ENCODE measurements around the gene ARSG. TPM values are rescaled to one million over a fixed set of nuclear protein-coding genes. Genes with fewer than 3 reads are reported as not detected.
"Not testable (repeated sequence)": the region's sequence is repeated elsewhere in the genome, so short reads cannot be mapped to it uniquely, and the experiment has no call there.

The ARSG gene
- total RNA-seq, 4 donors from 2014 or later: 1.4 to 8.2 (median 2.6) TPM

DNA sequence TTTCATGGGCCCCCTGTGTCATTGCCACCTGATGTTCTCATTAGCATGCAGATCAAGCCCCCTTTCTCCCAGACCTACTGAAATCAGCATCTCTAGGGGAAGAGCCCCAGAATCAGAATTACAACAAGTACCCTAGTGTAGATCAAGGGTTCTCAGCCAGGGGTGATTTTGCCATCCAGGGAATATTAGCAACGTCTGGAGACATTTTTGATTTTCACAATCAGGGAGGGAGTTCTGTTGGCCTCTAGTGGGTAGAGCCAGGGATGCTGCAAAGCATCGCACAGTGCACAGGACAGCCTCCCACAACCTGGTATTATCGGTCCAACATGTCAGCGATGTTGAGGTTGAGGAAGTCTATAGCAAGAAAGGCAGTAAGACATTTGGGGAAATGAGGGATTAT lies 36.1 kb upstream of the ARSG start:
- TF ChIP-seq, protein P1, sequence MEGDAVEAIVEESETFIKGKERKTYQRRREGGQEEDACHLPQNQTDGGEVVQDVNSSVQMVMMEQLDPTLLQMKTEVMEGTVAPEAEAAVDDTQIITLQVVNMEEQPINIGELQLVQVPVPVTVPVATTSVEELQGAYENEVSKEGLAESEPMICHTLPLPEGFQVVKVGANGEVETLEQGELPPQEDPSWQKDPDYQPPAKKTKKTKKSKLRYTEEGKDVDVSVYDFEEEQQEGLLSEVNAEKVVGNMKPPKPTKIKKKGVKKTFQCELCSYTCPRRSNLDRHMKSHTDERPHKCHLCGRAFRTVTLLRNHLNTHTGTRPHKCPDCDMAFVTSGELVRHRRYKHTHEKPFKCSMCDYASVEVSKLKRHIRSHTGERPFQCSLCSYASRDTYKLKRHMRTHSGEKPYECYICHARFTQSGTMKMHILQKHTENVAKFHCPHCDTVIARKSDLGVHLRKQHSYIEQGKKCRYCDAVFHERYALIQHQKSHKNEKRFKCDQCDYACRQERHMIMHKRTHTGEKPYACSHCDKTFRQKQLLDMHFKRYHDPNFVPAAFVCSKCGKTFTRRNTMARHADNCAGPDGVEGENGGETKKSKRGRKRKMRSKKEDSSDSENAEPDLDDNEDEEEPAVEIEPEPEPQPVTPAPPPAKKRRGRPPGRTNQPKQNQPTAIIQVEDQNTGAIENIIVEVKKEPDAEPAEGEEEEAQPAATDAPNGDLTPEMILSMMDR (IDR thresholded peaks at IDR 0.05): no peak
- no peak for ATAC-seq (ENCODE audit: low FRiP score)
- no peak for DNase-seq (ENCODE audit: low spot score)

DNA sequence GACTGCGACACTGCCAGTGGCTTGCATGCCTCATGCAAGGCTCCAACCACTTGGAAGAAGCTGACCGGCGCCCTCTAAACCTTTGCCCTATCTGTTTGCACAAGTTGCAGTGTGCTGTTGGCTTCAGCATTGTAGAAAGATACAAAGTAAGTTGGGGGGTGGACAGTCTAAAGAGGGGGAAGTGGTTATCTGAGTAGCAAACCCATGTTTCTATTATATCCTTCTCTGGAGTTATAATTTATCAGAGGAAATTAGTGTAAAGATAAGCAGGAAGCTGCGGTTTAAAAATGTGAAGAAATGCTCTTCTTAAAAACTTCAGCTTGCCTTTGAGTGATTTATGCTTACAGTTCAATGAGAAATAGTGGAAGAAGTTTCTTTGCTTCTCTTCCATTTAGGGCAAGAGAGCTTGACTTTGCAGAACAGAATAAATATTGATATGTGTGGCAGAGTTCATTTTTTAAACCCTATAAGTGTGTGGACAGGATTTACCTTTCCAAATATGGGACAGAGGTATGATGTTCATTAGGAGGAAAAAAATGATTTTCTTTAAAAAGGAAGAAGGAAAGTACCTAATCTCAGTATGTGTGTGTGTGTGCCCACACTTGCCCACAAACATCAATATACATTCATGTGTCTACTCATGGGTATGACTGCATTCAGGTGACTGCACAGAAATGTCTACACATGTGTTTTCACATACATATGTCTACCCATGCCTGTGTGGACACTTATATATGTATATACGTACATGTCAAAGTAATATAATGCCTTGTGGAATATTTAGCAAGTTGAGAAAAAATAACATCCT lies 35.4 kb upstream of the ARSG start:
- TF ChIP-seq, protein P1 (IDR thresholded peaks at IDR 0.05): no peak
- DNase-seq (ENCODE audit: low spot score) (no peak), ATAC-seq (ENCODE audit: low FRiP score) (no peak)

DNA sequence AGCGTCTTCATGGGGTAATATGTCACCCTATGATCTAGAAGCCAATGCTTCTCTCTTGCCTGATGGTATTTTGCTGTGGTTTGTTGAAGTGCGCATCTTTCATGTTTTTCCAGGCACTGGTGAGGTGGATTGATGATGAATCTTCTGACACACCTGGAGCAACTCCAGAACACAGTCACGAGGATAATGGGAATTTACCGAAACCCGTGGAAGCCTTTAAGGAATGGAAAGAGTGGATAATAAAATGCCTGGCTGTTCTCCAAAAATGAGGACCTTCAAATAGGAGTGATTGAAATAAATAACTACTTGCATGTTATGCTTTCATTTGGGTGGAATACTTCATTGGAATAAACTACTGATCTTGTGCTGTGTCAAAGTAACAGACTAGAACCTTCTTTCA lies 34.6 kb upstream of the ARSG start:
- DNase-seq (ENCODE audit: low spot score); ATAC-seq (ENCODE audit: low FRiP score): not testable (repeated sequence)

DNA sequence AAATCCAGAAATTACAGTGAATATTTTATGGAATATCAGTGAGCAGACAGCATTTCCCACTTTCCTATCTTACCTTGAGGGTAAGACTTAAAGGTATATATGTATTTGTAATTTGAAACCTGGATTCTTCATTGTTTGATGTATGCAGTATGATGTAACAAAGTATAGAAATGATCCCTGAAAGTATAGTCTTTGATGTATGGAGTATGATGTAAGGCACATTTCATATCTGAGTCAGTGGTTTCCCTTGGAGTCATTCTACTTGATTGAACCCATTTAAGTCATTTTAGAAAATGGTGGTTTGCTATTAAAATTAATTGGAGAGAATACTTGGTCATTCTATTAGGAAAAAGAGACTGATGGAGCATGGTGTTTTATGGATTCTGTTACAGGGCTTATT lies 33.4 kb upstream of the ARSG start:
- TF ChIP-seq, protein P1 (IDR thresholded peaks at IDR 0.05): no peak
- ATAC-seq (ENCODE audit: low FRiP score) (no peak), DNase-seq (ENCODE audit: low spot score) (no peak)

DNA sequence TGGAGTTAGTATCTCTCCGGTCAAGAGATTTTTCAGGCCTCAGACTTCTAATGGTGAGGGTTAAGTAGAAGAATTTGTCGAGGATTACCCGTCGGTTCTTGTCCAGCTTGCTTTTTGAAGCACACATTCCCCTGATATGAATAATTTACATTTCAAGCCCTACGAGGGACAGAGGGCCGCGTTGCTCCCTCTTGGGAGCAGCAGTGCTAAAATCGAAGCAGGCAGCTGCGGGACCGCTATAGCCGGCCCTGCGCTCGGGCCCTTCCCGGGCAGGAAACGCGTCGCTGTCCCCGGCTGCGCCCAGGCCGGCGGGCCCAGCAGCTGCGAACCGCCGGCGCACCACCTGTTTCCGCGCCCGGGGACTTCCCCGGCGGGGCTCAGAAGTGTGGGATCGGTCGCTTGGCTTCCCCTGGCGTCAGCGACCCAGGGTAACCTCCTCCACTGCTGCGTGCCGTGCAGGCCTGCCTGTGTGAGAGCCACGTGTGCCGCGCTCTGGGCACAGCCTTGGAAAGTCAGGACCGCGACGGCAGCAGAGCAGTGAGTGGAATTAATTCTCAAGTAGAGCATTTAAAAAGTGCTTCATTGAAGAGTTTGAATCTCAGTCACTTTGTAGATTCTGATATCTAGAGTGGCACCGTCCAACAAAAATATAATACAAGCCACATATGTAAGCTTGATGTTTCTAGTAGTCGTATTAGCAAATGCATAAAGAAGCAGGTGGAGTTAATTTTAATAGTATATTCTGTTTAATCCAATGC lies 32.2 kb upstream of the ARSG start:
- peak; percentile 83 for ATAC-seq (ENCODE audit: low FRiP score)
- not testable (repeated sequence) for DNase-seq (ENCODE audit: low spot score)

DNA sequence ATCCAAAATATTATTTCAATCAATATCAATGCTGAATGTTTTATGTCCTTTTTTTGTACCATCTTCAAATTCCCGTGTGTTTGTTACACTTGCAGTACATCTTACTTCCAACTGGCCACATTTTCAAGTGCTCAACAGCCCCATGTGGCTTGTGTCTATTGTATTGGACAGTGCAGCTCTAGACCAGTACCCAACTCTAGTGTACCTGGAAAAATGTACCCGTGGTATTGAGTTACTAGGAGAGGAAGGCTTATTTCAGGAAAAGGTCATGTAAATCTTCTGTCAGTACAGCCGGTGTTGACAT lies 31.7 kb upstream of the ARSG start:
- not testable (repeated sequence) for ATAC-seq (ENCODE audit: low FRiP score); DNase-seq (ENCODE audit: low spot score)

DNA sequence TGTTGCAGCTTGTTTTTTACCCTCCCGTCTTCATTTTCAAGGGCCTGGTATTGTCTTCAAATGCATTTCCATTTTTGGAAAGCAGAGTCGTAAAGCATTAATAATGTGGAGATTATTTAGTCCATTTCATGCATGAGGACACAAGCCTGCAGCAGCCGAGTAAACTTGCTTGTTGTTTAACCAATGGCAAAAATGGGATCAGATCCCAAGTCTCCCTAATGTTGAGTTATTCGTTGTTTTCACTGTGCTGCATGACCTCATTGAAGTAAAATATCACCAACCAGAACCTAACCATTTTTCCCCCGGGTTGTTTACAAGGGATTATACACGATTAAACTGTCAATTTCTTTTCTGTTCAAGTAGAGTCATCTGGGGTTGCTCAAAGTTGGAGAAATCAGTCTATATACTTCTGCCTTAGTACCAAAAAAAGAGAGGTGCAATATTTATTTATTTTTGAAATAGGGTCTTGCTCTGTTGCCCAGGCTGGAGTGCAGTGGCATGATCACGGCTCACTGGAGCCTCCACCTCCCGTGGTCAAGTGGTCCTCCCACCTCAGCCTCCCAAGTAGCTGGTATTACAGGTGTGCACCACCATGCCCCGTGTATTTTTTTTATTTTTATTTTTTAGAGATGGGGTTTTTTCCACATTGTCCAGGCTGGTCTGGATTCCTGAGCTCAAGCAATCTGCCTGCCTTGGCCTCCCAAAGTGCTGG lies 31.1 kb upstream of the ARSG start:
- DNase-seq (ENCODE audit: low spot score) (no peak), ATAC-seq (ENCODE audit: low FRiP score) (no peak)
- TF ChIP-seq, protein P1 (IDR thresholded peaks at IDR 0.05): no peak

DNA sequence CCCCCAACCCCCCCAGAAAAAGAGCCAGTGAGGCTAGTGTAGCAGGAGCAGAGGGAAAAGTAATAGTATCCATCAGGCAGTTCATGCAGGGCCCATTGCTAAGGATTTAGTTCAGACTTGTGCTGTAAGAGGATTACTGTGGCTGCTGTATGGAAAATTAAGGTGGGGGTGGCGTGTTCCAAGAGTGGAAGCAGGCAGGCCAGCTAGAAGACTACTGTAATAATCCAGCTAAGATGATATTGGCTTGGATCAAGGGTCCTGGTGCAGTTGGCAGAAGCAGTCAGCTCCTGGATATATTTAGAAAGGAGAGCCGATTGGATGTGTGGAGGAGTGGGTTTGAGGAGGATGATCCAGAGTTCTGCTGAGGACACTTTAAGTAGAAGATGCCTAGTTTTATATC lies 28.8 kb upstream of the ARSG start:
- ATAC-seq (ENCODE audit: low FRiP score); DNase-seq (ENCODE audit: low spot score): not testable (repeated sequence)

DNA sequence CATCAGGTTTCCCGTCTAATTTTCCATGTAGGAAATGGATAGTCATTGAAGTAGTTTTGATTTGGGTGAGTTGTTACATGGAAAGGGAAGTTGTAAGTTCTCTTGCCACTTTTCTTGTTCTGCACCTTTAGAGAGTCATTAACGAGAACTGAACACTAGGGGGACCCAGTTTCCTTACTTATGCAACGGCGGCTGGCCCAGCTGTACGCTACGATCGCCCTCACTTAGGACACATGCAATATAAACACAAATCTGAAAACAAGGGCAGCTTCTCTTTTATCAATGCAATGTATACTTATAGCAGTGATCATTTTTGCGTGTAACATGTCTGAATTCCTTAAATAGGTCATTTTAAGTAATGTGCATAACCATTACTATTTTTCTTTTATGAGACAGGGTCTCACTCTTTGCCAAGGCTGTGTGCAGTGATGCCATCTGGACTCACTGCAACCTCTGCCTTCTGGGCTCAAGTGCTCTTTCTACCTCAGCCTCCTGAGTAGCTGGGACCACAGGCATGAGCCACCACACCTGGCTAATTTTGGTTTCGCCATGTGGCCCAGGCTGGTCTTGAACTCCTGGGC lies 28.1 kb upstream of the ARSG start:
- ATAC-seq (ENCODE audit: low FRiP score): peak; percentile 70
- DNase-seq (ENCODE audit: low spot score): not testable (repeated sequence)

DNA sequence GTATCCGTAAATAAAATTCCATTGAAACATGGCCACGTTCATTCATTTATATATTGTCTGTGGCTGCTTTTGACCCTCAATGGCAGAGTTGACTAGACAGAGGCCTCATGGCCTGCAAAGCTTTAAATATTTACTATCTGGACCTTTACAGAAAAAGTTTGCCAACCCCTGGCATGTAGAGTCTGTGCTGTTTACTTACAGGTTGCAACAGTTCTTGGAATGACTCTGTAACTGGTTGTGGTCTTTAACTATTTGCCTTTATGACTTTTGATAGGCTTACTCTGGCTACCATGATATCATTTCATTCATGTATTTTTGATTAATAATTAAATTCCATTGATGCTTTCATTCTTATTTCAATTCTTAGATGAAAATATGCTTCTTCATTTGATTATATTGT lies 25.5 kb upstream of the ARSG start:
- not testable (repeated sequence) for DNase-seq (ENCODE audit: low spot score); ATAC-seq (ENCODE audit: low FRiP score)

Data from omental fat pad (tissue), 4 donors.